K562 (cell line): Measurements from ENCODE around the gene ENTPD8. TPM values are rescaled to one million over a fixed set of nuclear protein-coding genes. Genes with fewer than 3 reads are reported as not detected.

Experiments
- ATF1 ChIP-seq, 2 experiments: fragments of 450-650 bp in 1 of 2; IDR thresholded peaks; 2 replicates each; pipeline ENCODE4 v1.6.1; 2016; ENCODE audit warnings: missing compliant biosample characterization in 1 of 2, missing genetic modification characterization in 1 of 2
- BRCA1 ChIP-seq, 2 experiments: fragments of 450-650 bp in 1 of 2; sonication (generic) in 1 of 2; formaldehyde crosslinking in 1 of 2; IDR thresholded peaks; 2 replicates each; pipeline versions ENCODE4 v1.5.0 to v1.6.1; 2017 to 2020; ENCODE audit warnings: mild to moderate bottlenecking in 1 of 2, missing genetic modification reagents in 1 of 2
- CBX3 ChIP-seq, 2 experiments: IDR thresholded peaks; 1 replicate in 1 of 2; 2 replicates in 1 of 2; pipeline ENCODE4 v1.6.1; 2012; ENCODE audit warnings: inconsistent platforms in 2 of 2, low read length in 2 of 2, borderline replicate concordance in 1 of 2, control low read depth in 1 of 2
- E2F3 ChIP-seq: fragments of 250-450 bp; sonication (Bioruptor Pico); IDR thresholded peaks from 2 replicates; pipeline ENCODE4 v1.4.0; 2020; ENCODE audit warnings: mild to moderate bottlenecking
- KDM5B ChIP-seq: fragments of 200-600 bp; sonication (generic); IDR thresholded peaks from 2 replicates; pipeline ENCODE4 v1.6.1; 2012; ENCODE audit warnings: low read depth, mild to moderate bottlenecking, moderate library complexity, low read length, control low read depth, inconsistent platforms; ENCODE audit not compliant: insufficient replicate concordance
- MBD2 ChIP-seq: sonication (generic); IDR thresholded peaks from 2 replicates; pipeline ENCODE4 v1.6.1; 2016; ENCODE audit warnings: low read depth, borderline replicate concordance
- NFRKB ChIP-seq: fragments of 450-650 bp; IDR thresholded peaks from 2 replicates; pipeline ENCODE4 v1.6.1; 2016; ENCODE audit warnings: low read depth
- NONO ChIP-seq, 2 experiments: fragments of 200-400 bp in 1 of 2; fragments of 450-650 bp in 1 of 2; formaldehyde crosslinking in 1 of 2; IDR thresholded peaks; 2 replicates each; pipeline ENCODE4 v1.6.1; 2017; ENCODE audit warnings: low read depth in 2 of 2, mild to moderate bottlenecking in 2 of 2, moderate library complexity in 2 of 2, low read length in 1 of 2
- SAP30 ChIP-seq: fragments of 200-600 bp; sonication (generic); IDR thresholded peaks from 2 replicates; pipeline ENCODE4 v1.6.1; 2012; ENCODE audit warnings: borderline replicate concordance, low read depth, mild to moderate bottlenecking, moderate library complexity, low read length, control low read depth, inconsistent platforms; ENCODE audit not compliant: insufficient read depth, poor library complexity, severe bottlenecking
- SUPT5H ChIP-seq: fragments of 450-650 bp; IDR thresholded peaks from 2 replicates; pipeline ENCODE4 v1.6.1; 2016
- ZNF24 ChIP-seq: fragments of 450-650 bp; IDR thresholded peaks from 2 replicates; pipeline ENCODE4 v1.6.1; 2016
- ZNF274 ChIP-seq: IDR thresholded peaks from 2 replicates; pipeline ENCODE4 v1.6.1; 2011; ENCODE audit warnings: low read depth, mild to moderate bottlenecking, low read length, moderate library complexity, borderline replicate concordance
- ZNF778 ChIP-seq: fragments of 450-650 bp; formaldehyde crosslinking; IDR thresholded peaks from 2 replicates; pipeline ENCODE4 v1.4.0; 2020; ENCODE audit warnings: mild to moderate bottlenecking, moderate library complexity
- polyA plus RNA-seq, 8 experiments: library from polyadenylated mRNA; depleted of rRNA in 4 of 8; stranded (reverse) in 5 of 8; unstranded in 3 of 8; fragments of >200 nt; fragmentation: Nextera tagmentation in 2 of 8; fragmentation: Illumina TruSeq in 1 of 8; extraction: Ambion mirVana in 2 of 8; extraction: Trizol in 1 of 8; gene quantifications; 2 replicates each; pipeline versions ENCODE4 v1.2.1 to v1.2.3, GENCODE V29; 2011 to 2014; ENCODE audit warnings: inconsistent platforms in 1 of 8, missing spikeins in 1 of 8
- total RNA-seq, 7 experiments: library from RNA; depleted of rRNA in 6 of 7; stranded (reverse); fragments of >200 nt in 6 of 7; fragmentation: Illumina TruSeq in 2 of 7; extraction: Trizol in 2 of 7; gene quantifications; 2 replicates each; pipeline versions ENCODE4 v1.2.1 to v1.2.3, GENCODE V29; 2011 to 2021; ENCODE audit warnings: low replicate concordance in 1 of 7
- TF ChIP-seq, protein P1 (sequence below), 2 experiments: fragments of 200-800 bp in 1 of 2; sonication (Bioruptor generic) in 1 of 2; sonication (generic) in 1 of 2; formaldehyde crosslinking in 1 of 2; IDR thresholded peaks in 1 of 2; conservative IDR thresholded peaks in 1 of 2; 2 replicates each; pipeline versions ENCODE4 v1.5.0 to v1.6.1; 2016 to 2020; ENCODE audit warnings: missing compliant biosample characterization in 1 of 2, missing genetic modification characterization in 1 of 2, missing genetic modification reagents in 1 of 2
- TF ChIP-seq, protein P2 (sequence below): fragments of 450-650 bp; formaldehyde crosslinking; IDR thresholded peaks from 2 replicates; pipeline ENCODE4 v1.4.0; 2020; ENCODE audit warnings: mild to moderate bottlenecking, mixed read lengths
- TF ChIP-seq, protein P3 (sequence below), 2 experiments: fragments of 450-650 bp in 1 of 2; sonication (generic) in 1 of 2; formaldehyde crosslinking; conservative IDR thresholded peaks; 2 replicates each; pipeline versions ENCODE4 v1.4.0 to v1.8.1; 2020 to 2022; ENCODE audit warnings: mild to moderate bottlenecking in 1 of 2, missing genetic modification reagents in 1 of 2
- TF ChIP-seq, protein P4 (sequence below), 2 experiments: IDR thresholded peaks in 1 of 2; conservative IDR thresholded peaks in 1 of 2; 2 replicates each; pipeline ENCODE4 v1.6.1; 2016; ENCODE audit warnings: low read depth in 2 of 2, mild to moderate bottlenecking in 1 of 2, missing compliant biosample characterization in 1 of 2, missing genetic modification characterization in 1 of 2, moderate library complexity in 1 of 2

ENTPD8 gene
- total and polyA plus RNA-seq, 9 of the 15 experiments (the other 6 are each of a cell fraction or from before 2014, with no cell fraction given): 0.06 to 0.27 (median 0.19) TPM; not detected in 5

DNA sequence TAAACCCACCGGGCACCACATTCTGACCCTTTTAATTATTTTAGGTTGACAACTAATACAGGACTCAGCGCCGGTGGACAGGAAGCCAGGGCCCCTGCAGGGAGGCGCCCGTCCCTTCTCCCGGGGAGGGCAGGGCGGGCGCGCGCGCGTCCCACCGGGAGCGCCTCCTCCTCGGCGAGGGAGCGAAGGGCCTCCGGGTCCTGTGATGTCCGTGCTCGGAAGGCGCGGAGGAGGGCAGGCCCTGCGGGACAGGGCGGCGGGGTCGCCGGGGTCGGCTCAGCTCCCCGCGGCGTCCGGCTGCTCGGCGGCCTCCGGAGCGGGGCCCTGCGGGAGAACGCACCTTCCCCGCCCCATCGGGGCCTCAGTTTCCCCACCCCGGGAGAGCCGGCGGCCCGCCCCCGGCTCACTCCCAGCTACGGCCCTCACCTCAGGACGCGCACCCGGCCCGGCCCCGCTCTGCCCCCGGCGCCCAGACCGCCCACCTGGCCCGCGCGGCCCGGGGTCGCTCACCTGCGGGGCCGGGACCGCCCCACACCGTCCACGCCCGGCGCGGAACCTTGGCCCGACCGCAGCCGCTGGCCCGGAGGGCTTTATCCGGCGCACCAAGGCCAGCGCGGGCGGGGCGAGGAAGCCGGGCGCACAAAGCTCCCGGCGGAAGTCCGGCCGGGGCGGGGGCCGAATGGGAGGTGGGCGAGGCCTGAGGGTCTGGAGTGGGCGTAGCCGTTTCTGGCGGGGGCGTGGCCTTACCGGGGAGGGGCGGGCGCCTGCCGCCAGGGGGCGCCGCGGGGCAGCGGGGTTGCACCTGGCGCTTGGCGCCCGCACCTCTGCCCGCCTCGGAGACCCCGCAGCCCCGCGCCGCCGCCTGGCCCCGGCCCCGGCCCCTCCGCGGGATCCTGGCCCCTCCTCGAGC, 18.3 kb downstream of the ENTPD8 start, which contains the start of the genes EXD3 and NOXA1 (continued):
- TF ChIP-seq, protein P1, sequence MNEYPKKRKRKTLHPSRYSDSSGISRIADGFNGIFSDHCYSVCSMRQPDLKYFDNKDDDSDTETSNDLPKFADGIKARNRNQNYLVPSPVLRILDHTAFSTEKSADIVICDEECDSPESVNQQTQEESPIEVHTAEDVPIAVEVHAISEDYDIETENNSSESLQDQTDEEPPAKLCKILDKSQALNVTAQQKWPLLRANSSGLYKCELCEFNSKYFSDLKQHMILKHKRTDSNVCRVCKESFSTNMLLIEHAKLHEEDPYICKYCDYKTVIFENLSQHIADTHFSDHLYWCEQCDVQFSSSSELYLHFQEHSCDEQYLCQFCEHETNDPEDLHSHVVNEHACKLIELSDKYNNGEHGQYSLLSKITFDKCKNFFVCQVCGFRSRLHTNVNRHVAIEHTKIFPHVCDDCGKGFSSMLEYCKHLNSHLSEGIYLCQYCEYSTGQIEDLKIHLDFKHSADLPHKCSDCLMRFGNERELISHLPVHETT (CRISPR knock-in tag; conservative IDR thresholded peaks at IDR 0.05 in 1 of 2, IDR thresholded peaks at IDR 0.05 in 1 of 2): peak in 1 of 2 experiments; percentile 99; a peak in 2 of 4 replicates
- TF ChIP-seq, protein P2, sequence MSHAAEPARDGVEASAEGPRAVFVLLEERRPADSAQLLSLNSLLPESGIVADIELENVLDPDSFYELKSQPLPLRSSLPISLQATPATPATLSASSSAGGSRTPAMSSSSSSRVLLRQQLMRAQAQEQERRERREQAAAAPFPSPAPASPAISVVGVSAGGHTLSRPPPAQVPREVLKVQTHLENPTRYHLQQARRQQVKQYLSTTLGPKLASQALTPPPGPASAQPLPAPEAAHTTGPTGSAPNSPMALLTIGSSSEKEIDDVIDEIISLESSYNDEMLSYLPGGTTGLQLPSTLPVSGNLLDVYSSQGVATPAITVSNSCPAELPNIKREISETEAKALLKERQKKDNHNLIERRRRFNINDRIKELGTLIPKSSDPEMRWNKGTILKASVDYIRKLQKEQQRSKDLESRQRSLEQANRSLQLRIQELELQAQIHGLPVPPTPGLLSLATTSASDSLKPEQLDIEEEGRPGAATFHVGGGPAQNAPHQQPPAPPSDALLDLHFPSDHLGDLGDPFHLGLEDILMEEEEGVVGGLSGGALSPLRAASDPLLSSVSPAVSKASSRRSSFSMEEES (CRISPR knock-in tag): no peak
- no peak for TF ChIP-seq ATF1 (CRISPR knock-in tag; IDR thresholded peaks at IDR 0.05)
- peak; percentile 43; the same call in 1 of the 2 replicates for TF ChIP-seq ATF1 (tag; IDR thresholded peaks at IDR 0.05)
- TF ChIP-seq MBD2: no peak
- TF ChIP-seq, protein P3, sequence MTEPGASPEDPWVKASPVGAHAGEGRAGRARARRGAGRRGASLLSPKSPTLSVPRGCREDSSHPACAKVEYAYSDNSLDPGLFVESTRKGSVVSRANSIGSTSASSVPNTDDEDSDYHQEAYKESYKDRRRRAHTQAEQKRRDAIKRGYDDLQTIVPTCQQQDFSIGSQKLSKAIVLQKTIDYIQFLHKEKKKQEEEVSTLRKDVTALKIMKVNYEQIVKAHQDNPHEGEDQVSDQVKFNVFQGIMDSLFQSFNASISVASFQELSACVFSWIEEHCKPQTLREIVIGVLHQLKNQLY (CRISPR knock-in tag; conservative IDR thresholded peaks at IDR 0.05): no peak
- peak; percentile 59; the same call in 1 of the 2 replicates for TF ChIP-seq ZNF24
- no peak for TF ChIP-seq SUPT5H
- no peak for TF ChIP-seq ZNF274
- TF ChIP-seq NFRKB: no peak
- TF ChIP-seq E2F3: no peak
- TF ChIP-seq BRCA1 (IDR thresholded peaks at IDR 0.05): no peak
- no peak for TF ChIP-seq BRCA1 (CRISPR knock-in tag; IDR thresholded peaks at IDR 0.05)
- TF ChIP-seq, protein P4, sequence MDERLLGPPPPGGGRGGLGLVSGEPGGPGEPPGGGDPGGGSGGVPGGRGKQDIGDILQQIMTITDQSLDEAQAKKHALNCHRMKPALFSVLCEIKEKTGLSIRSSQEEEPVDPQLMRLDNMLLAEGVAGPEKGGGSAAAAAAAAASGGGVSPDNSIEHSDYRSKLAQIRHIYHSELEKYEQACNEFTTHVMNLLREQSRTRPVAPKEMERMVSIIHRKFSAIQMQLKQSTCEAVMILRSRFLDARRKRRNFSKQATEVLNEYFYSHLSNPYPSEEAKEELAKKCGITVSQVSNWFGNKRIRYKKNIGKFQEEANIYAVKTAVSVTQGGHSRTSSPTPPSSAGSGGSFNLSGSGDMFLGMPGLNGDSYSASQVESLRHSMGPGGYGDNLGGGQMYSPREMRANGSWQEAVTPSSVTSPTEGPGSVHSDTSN (CRISPR knock-in tag; IDR thresholded peaks at IDR 0.05; ENCODE audit: low read depth): no peak
- TF ChIP-seq, protein P4 (tag; conservative IDR thresholded peaks at IDR 0.05; ENCODE audit: low read depth): no peak
- peak; percentile 60 for TF ChIP-seq KDM5B
- peak; percentile 30 for TF ChIP-seq SAP30
- TF ChIP-seq ZNF778 (CRISPR knock-in tag): no peak
- peak in 1 of 2 experiments; percentile 64; a peak in 1 of 3 replicates for TF ChIP-seq CBX3 (IDR thresholded peaks at IDR 0.05; ENCODE audit: borderline replicate concordance in 1 of 2, low read length in 2 of 2)
- TF ChIP-seq NONO (IDR thresholded peaks at IDR 0.05; ENCODE audit: low read depth in 2 of 2, low read length in 1 of 2): peak; percentile 75 to 78
